ENCODE measurements around the gene RAB5A.

- TF ChIP-seq POLR2A (IDR thresholded peaks at IDR 0.05) (no peak), CTCF (IDR thresholded peaks at IDR 0.05) (peak in 1 of 4 donors; percentile 17)
These were observed 45.6 kb upstream of the RAB5A start for GRCh38 chr3:19901337-19901736.

Data from right lobe of liver (tissue), 4 donors.